ENCODE results near the gene GPR171. TPM values are rescaled to one million over a fixed set of nuclear protein-coding genes. Genes with fewer than 3 reads are reported as not detected.
A peak's percentile ranks its signal among the peaks of the same experiment; 100 is the strongest.
"Not testable (repeated sequence)": the region's sequence is repeated elsewhere in the genome, so short reads cannot be mapped to it uniquely, and the experiment has no call there.

The GPR171 gene
- total RNA-seq, 1 donor from 2014 or later: 1.3 TPM

DNA sequence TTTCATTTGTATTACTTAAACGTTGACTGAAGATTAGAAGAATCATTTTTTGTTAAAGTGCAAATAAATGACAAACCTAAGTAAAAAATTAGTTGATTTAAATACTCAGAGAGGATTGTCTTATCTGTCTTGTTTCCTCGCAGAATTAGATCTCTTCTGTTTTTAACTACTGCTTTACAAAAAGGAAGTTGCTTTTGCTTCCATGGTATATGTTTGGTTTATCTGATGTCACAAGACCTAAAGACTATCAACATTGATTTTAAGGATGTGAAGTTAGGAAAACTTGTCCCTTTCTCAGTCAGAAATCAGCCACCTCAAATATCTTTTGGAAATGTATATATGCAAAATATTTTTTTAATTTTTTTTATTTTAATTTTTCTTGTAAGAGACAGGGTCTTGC, 28.7 kb downstream of the GPR171 start:
- intact Hi-C loops (cut with DNase I): no loop called here
- no peaks in the 10 kb centered on the region for H3K9me3 ChIP-seq

DNA sequence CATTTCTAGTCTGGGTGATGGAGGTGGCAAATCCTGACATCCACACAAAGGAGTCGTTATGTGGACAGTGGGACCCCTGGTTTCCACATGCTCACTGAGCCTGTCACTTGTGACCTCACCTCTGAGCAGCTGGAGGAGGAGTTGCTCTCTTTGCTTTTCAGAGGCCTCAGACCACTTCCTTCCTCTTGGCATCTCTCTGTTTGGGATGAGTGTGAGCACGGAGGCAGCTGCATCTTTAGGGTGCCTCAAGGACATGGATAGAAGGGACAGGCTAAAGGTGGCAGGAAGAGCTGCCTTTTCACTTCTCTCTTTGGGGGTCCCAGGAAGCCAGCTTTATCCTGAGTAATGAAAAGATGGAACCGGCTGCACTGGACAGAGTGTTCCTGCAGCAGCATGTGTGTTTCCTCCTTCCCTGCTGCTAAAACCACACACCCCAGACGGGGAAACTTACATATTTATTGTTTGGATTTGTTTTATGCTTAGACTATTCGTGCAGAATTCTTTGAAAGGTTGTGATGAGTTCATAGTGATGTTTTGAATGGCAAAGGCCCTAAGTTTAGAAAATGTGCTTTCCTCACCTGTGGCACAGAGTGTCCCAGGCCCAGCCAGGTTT, 31.8 kb downstream of the GPR171 start:
- H3K4me1 ChIP-seq: peaks cover 28% of the 10 kb centered on the region
- no peaks in the 10 kb centered on the region for H3K36me3 ChIP-seq
- peak overlapping the region; percentile 64 for H3K27ac ChIP-seq
- DNase-seq (no peak), ATAC-seq (peak; percentile 17 to 53)
- intact Hi-C loops (cut with DNase I): no loop called here
- H3K9me3 ChIP-seq: no peaks in the 10 kb centered on the region
- TF ChIP-seq, protein P1, sequence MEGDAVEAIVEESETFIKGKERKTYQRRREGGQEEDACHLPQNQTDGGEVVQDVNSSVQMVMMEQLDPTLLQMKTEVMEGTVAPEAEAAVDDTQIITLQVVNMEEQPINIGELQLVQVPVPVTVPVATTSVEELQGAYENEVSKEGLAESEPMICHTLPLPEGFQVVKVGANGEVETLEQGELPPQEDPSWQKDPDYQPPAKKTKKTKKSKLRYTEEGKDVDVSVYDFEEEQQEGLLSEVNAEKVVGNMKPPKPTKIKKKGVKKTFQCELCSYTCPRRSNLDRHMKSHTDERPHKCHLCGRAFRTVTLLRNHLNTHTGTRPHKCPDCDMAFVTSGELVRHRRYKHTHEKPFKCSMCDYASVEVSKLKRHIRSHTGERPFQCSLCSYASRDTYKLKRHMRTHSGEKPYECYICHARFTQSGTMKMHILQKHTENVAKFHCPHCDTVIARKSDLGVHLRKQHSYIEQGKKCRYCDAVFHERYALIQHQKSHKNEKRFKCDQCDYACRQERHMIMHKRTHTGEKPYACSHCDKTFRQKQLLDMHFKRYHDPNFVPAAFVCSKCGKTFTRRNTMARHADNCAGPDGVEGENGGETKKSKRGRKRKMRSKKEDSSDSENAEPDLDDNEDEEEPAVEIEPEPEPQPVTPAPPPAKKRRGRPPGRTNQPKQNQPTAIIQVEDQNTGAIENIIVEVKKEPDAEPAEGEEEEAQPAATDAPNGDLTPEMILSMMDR (IDR thresholded peaks at IDR 0.05): no peak
- H3K27me3 ChIP-seq (ENCODE audit: low read depth): no peaks in the 10 kb centered on the region
- no peak overlapping the region for H3K4me3 ChIP-seq

More for the DNA sequence above, 28.7 kb downstream of the GPR171 start:
- Histone ChIP-seq H3K4me3 (no peak overlapping the region), H3K27ac (no peak overlapping the region), H3K4me1 (peaks cover 19% of the 10 kb centered on the region), H3K27me3 (ENCODE audit: low read depth) (no peaks in the 10 kb centered on the region), H3K36me3 (no peaks in the 10 kb centered on the region)
- no peak for DNase-seq
- TF ChIP-seq, protein P1 (IDR thresholded peaks at IDR 0.05): no peak
- ATAC-seq: no peak

DNA sequence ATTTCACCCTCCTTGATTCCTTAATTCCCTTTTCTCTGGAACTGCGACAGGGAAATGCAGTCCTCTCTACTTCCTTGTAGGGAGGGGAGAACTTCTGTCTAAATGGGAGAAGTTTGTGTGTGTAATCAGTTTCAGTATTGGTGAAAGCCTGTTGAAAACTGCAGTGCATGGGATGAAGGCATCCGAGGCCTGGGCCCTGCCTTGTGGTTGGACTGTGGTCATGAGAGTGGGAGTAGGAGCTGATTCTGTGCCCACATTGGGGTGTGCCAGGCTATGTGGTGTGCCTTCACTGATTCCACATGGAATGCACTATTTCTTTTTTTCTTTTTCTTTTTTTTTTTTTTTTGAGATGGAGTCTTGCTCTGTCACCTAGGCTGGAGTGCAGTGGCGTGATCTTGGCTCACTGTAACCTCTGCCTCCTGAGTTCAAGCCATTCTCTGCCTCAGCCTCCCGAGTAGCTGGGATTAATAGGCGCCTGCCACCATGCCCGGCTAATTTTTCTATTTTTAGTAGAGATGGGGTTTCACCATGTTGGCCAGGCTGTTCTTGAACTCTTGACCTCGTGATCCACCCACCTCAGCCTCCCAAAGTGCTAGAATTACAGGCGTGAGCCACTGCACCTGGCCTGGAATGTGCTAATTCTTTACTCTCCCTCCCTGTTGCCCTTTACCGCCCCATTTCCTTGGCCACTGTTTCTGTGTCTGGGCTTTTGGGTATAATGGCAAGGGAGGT, 32.9 kb downstream of the GPR171 start:
- intact Hi-C loops (cut with DNase I); H3K36me3 ChIP-seq; H3K4me3 ChIP-seq; H3K9me3 ChIP-seq; H3K27me3 ChIP-seq (ENCODE audit: low read depth): not testable (repeated sequence)
- H3K27ac ChIP-seq: peak overlapping the region; percentile 64
- DNase-seq: peak; percentile 79
- peak; percentile 70 to 79 for ATAC-seq
- peaks cover 28% of the 10 kb centered on the region for H3K4me1 ChIP-seq

DNA sequence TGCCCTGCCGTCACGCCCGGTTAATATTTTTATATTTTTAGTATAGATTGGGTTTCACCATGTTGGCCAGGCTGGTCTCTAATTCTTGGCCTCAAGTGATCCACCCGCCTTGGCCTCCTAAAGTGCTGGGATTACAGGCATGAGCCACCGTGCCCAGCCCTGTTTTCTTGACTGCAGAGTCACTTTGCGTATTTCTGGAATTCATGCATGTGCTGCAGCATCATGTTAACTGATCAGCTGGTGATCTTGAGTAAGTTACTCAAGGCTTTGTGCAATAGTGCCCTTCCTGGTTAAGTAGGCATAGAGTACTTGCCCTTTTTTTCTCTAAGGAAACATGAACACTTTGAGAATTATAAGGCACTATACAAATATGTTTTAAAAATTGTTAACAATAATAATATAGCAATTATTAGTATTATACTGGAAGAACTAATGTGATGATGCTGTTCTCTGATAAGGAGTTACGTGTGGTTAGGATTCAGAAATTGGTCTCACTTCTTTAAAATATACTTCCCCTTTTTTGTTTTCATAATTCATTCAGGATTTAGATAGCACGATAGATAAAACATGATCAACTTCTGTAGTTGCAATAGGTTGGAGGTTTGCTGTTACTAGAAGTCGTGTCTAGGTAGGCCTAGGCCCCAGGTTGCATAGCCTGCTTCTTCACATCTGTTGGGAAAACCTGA, 33.6 kb downstream of the GPR171 start:
- peak; percentile 65 to 69 for ATAC-seq
- Histone ChIP-seq H3K27me3 (ENCODE audit: low read depth) (no peaks in the 10 kb centered on the region), H3K4me3 (no peak overlapping the region), H3K36me3 (no peaks in the 10 kb centered on the region), H3K27ac (peak overlapping the region; percentile 64), H3K9me3 (no peaks in the 10 kb centered on the region), H3K4me1 (peaks cover 28% of the 10 kb centered on the region)
- DNase-seq: peak; percentile 57
- TF ChIP-seq, protein P1 (IDR thresholded peaks at IDR 0.05): no peak
- intact Hi-C loops (cut with DNase I): no loop called here

DNA sequence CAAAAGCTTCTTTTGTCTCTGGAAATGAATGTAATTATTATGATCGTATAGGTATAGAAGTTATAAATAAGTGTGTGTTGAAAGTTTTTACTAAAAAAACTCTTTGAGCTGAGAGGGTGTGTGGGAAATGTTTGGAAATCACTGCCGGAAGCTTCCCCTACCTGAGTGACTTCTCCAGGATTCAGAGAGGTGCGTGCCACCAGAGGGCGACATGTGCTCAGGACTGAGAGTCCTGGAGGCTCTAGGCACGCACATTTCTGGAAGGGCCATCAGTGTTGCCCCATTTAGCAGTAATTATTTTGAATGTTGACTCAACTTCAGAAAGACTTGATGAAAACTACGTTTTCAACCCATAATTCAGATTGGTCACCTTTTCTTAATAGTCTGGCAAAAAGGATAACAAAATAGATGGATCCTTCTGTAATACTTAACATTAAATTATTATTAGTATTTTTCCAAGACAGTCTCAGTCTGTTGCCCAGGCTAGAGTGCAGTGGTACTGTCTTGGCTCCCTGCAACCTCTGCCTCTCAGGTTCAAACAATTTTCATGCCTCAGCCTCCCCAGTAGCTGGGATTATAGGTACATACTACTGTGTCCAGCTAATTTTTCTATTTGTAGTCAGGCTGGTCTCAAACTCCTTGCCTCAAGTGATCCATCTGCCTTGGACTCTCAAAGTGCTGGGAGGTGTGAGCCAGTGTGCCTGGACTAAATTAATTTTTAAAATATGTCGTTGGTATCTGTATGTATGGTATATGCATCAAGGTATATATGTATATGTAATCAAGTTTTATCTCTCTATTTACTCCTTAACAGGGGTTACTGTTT, 34.5 kb downstream of the GPR171 start:
- peak; percentile 90 for DNase-seq
- ATAC-seq: peak; percentile 88 to 93
- intact Hi-C loops (cut with DNase I): no loop called here

More for the DNA sequence above, 34.5 kb downstream of the GPR171 start:
- no peaks in the 10 kb centered on the region for H3K36me3 ChIP-seq
- H3K9me3 ChIP-seq: no peaks in the 10 kb centered on the region
- peak overlapping the region; percentile 64 for H3K27ac ChIP-seq
- H3K4me3 ChIP-seq: no peak overlapping the region
- TF ChIP-seq, protein P1 (IDR thresholded peaks at IDR 0.05): peak; percentile 83
- peaks cover 28% of the 10 kb centered on the region for H3K4me1 ChIP-seq
- H3K27me3 ChIP-seq (ENCODE audit: low read depth): no peaks in the 10 kb centered on the region

Data from lower lobe of right lung (tissue), 2 donors.